Left kidney (tissue), 2 donors: ENCODE measurements around the gene PBX2. TPM values are rescaled to one million over a fixed set of nuclear protein-coding genes. Genes with fewer than 3 reads are reported as not detected.

Experiments
- DNase-seq: peaks from one replicate; pipeline ENCODE4 v3.0.0-alpha.2; 2013
- polyA plus RNA-seq: library from polyadenylated mRNA; unstranded; fragments of 120-200 nt; gene quantifications from one replicate; pipeline ENCODE4 v1.2.1, GENCODE V29; 2013; ENCODE audit not compliant: insufficient read length

PBX2 gene
- polyA plus RNA-seq, 1 donor = 190 TPM

- no peak for DNase-seq
Measured at GRCh38 chr6:32174416-32174815, 15.6 kb downstream of the PBX2 start.

GRCh38 chr6:32173051-32173727, 16.8 kb downstream of the PBX2 start:
- no peak for DNase-seq

- no peak for DNase-seq
Measured at GRCh38 chr6:32171234-32171633, 18.8 kb downstream of the PBX2 start.

- no peak for DNase-seq
Measured at GRCh38 chr6:32170294-32170693, 19.7 kb downstream of the PBX2 start.

- no peak for DNase-seq
Measured at GRCh38 chr6:32168807-32169591, 21.0 kb downstream of the PBX2 start.

GRCh38 chr6:32168350-32168749, 21.7 kb downstream of the PBX2 start:
- no peak for DNase-seq

GRCh38 chr6:32167761-32168262, 22.2 kb downstream of the PBX2 start:
- DNase-seq = no peak

- DNase-seq = no peak
Measured at GRCh38 chr6:32167154-32167760, 22.7 kb downstream of the PBX2 start.

GRCh38 chr6:32166411-32167061, 23.5 kb downstream of the PBX2 start:
- DNase-seq = no peak

GRCh38 chr6:32164295-32164694, 25.7 kb downstream of the PBX2 start, which contains the start of gene EGFL8:
EGFL8 (plus strand) TSS chr6:32164595; CDS start chr6:32166166, 1,571 bp downstream.
- DNase-seq = no peak

GRCh38 chr6:32163559-32164258, 26.3 kb downstream of the PBX2 start:
- DNase-seq = no peak

GRCh38 chr6:32158052-32158451, 31.9 kb downstream of the PBX2 start:
- DNase-seq = no peak

- DNase-seq = no peak
Measured at GRCh38 chr6:32156891-32157290, 33.1 kb downstream of the PBX2 start.

- peak; percentile 71 for DNase-seq
Measured at GRCh38 chr6:32154514-32155161, 35.4 kb downstream of the PBX2 start.

- DNase-seq = peak; percentile 94
Measured at GRCh38 chr6:32153564-32154513, 36.2 kb downstream of the PBX2 start, which contains the start of gene PPT2. PPT2 (plus strand) TSS chr6:32154141; CDS start chr6:32154595, 454 bp downstream.

- DNase-seq = no peak
Measured at GRCh38 chr6:32152769-32153563, 37.0 kb downstream of the PBX2 start.

- DNase-seq = no peak
Measured at GRCh38 chr6:32151863-32152768, 37.9 kb downstream of the PBX2 start, which contains the start of gene PRRT1. PRRT1 (minus strand) TSS chr6:32151939; CDS start chr6:32151827, 112 bp downstream.
